ENCODE results near the gene PRDM2.
A peak's percentile ranks its signal among the peaks of the same experiment; 100 is the strongest.

PRDM2 gene

DNA sequence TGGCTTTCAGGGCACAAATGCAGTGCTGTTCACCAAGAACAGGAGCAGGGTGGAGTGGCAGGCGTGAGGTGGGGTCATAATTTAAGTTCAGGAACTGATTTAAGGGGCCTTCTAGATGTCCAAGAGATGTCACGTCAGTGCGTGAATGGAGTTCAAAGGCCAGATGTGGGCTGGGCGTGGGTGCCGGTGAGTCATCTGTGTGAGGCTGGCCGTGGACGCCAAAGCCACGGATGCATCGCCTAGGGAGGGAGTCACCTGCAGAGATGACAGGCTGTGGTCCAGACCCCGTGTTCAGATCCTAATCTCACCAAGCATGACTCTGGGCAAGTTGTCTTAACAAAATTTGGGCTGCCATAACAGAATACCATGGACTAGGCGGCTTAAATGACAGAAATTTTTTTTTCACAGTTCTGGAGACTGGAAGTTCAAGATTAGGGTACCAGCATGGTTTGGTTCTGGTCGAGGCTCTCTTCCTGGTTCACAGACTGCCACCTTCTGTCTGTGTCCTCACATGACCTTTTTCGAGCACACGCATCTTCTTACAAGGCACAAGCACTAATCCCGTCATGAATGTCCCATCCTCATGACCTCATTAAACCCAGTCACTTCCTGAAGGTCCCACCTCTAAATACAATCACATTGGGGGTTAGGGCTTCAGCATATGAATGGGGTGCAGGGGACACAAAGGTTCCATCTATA is 109.6 kb downstream of the PRDM2 start:
- WGBS (ENCODE audit: insufficient coverage), result 88% methylated on average over 12 of the region's 15 CpGs
- peak in 2 of 3 donors; percentile 16 to 30 for DNase-seq

GRCh38 chr1:13812456-13813397 is 112.7 kb downstream of the PRDM2 start:
- H3K9me3 ChIP-seq (ENCODE audit: control extremely low read depth in 1 of 5, control insufficient read depth in 4 of 5, insufficient read depth in 2 of 5, low read depth in 1 of 5, low read length in 4 of 5), result no peaks in the 10 kb centered on the region
- no peak overlapping the region for H3K4me3 ChIP-seq (ENCODE audit: control insufficient read depth in 1 of 7, extremely low read depth in 1 of 7, insufficient read depth in 4 of 7, low read depth in 2 of 7, low read length in 6 of 7)
- H3K4me1 ChIP-seq (ENCODE audit: control extremely low read depth in 1 of 4, control insufficient read depth in 4 of 4, insufficient read depth in 4 of 4, low read length in 3 of 4), result peaks cover 0 to 4% (median 2%) of the 10 kb centered on the region in 4 experiments
- ChIA-PET CTCF (interaction anchor here (1.3 kb wide), 2 partner anchors 16 to 147 kb away, joined by 3 to 6 read pairs; no protein-coding TSS in a partner anchor), POLR2A (no interaction called here)
- H3K27me3 ChIP-seq (replicated peaks in 2 of 5; ENCODE audit: control insufficient read depth in 4 of 5, insufficient read depth in 5 of 5, low read length in 4 of 5), result no peaks in the 10 kb centered on the region
- DNase-seq, result peak in 1 of 3 donors; percentile 7
- H3K27ac ChIP-seq (ENCODE audit: insufficient read depth in 1 of 2, low read depth in 1 of 2, low read length in 2 of 2, poor library complexity in 1 of 2, severe bottlenecking in 2 of 2), result no peak overlapping the region
- peaks cover 0 to 7% (median 0%) of the 10 kb centered on the region in 4 experiments for H3K36me3 ChIP-seq (ENCODE audit: control insufficient read depth in 4 of 4, insufficient read depth in 4 of 4, low read length in 3 of 4)
- WGBS (ENCODE audit: insufficient coverage), result 94% methylated on average over 20 of the region's 20 CpGs

More for the DNA sequence above, 109.6 kb downstream of the PRDM2 start:
- no peaks in the 10 kb centered on the region for H3K27me3 ChIP-seq (replicated peaks in 2 of 5; ENCODE audit: control insufficient read depth in 4 of 5, insufficient read depth in 5 of 5, low read length in 4 of 5)
- H3K27ac ChIP-seq (ENCODE audit: insufficient read depth in 1 of 2, low read depth in 1 of 2, low read length in 2 of 2, poor library complexity in 1 of 2, severe bottlenecking in 2 of 2), result no peak overlapping the region
- peaks cover 0 to 2% (median 0%) of the 10 kb centered on the region in 4 experiments for H3K36me3 ChIP-seq (ENCODE audit: control insufficient read depth in 4 of 4, insufficient read depth in 4 of 4, low read length in 3 of 4)
- CTCF ChIA-PET, result no interaction called here
- no peak overlapping the region for H3K4me3 ChIP-seq (ENCODE audit: control insufficient read depth in 1 of 7, extremely low read depth in 1 of 7, insufficient read depth in 4 of 7, low read depth in 2 of 7, low read length in 6 of 7)
- no peaks in the 10 kb centered on the region for H3K9me3 ChIP-seq (ENCODE audit: control extremely low read depth in 1 of 5, control insufficient read depth in 4 of 5, insufficient read depth in 2 of 5, low read depth in 1 of 5, low read length in 4 of 5)
- peaks cover 0 to 4% (median 2%) of the 10 kb centered on the region in 4 experiments for H3K4me1 ChIP-seq (ENCODE audit: control extremely low read depth in 1 of 4, control insufficient read depth in 4 of 4, insufficient read depth in 4 of 4, low read length in 3 of 4)
- POLR2A ChIA-PET, result no interaction called here

DNA sequence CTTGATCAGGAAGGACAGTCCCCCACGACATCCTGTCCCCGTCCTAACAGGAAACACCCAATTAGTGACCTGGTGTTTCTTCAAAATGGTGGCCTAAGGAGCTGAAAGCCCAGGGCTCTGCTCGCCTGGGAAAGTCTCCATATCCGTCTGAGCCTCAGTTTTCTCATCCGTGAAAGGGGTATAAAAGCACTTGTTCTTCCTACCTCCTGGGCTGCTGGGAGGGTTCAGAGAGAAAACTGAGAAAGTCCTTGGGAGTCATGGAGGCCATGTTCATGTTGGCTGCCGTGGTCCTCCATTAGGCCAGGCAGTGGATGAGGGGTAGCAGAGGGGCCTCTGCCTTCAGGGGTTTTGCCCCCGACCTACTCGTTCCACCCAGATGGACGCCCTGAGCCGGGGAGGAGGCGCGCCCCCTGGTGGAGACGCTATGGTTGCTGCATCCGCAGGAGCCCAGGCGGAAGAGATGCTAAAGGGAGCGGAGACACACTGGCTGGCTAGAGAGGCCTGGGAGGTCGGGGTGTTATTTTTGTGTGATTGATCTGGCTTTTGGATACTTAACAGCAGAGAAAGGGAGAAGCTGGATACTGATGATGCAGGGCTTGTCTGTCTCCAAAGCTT is 113.5 kb downstream of the PRDM2 start:
- Histone ChIP-seq H3K36me3 (ENCODE audit: control insufficient read depth in 4 of 4, insufficient read depth in 4 of 4, low read length in 3 of 4) (peaks cover 0 to 7% (median 0%) of the 10 kb centered on the region in 4 experiments), H3K4me3 (ENCODE audit: control insufficient read depth in 1 of 7, extremely low read depth in 1 of 7, insufficient read depth in 4 of 7, low read depth in 2 of 7, low read length in 6 of 7) (no peak overlapping the region), H3K4me1 (ENCODE audit: control extremely low read depth in 1 of 4, control insufficient read depth in 4 of 4, insufficient read depth in 4 of 4, low read length in 3 of 4) (peaks cover 0 to 4% (median 2%) of the 10 kb centered on the region in 4 experiments), H3K27me3 (replicated peaks in 2 of 5; ENCODE audit: control insufficient read depth in 4 of 5, insufficient read depth in 5 of 5, low read length in 4 of 5) (no peaks in the 10 kb centered on the region), H3K9me3 (ENCODE audit: control extremely low read depth in 1 of 5, control insufficient read depth in 4 of 5, insufficient read depth in 2 of 5, low read depth in 1 of 5, low read length in 4 of 5) (no peaks in the 10 kb centered on the region), H3K27ac (ENCODE audit: insufficient read depth in 1 of 2, low read depth in 1 of 2, low read length in 2 of 2, poor library complexity in 1 of 2, severe bottlenecking in 2 of 2) (no peak overlapping the region)
- WGBS (ENCODE audit: insufficient coverage), result 55% methylated on average over 13 of the region's 17 CpGs
- peak; percentile 18 to 52 (median 49) for DNase-seq
- ChIA-PET POLR2A (interaction anchor here (1.2 kb wide), 1 partner anchor 14 kb away, joined by 3 read pairs; no protein-coding TSS in a partner anchor), CTCF (interaction anchor here (1.3 to 1.4 kb wide), 3 partner anchors 15 to 148 kb away, joined by 3 to 6 read pairs (median 3); no protein-coding TSS in a partner anchor)

DNA sequence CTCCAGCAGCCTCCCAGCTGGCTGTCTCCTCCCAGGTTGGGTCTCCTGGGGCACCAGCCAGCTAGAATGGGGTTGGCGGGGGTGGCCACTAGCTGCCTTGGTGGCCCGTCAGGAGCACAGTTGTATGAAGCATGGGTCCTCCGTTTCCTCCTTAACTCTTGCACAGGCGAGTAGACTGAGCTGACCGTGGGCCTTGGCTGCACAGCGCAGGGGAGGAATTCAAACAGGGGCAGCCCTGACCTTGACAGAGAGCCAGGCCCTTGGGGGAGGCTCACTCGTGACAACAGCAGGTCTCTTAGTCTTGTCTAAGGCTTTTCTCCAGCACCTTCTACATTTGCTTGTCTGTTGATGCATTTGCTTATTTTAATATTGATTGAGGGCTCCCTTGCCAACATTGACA is 114.1 kb downstream of the PRDM2 start:
- no peaks in the 10 kb centered on the region for H3K27me3 ChIP-seq (replicated peaks in 2 of 5; ENCODE audit: control insufficient read depth in 4 of 5, insufficient read depth in 5 of 5, low read length in 4 of 5)
- no peak overlapping the region for H3K4me3 ChIP-seq (ENCODE audit: control insufficient read depth in 1 of 7, extremely low read depth in 1 of 7, insufficient read depth in 4 of 7, low read depth in 2 of 7, low read length in 6 of 7)
- peaks cover 0 to 7% (median 0%) of the 10 kb centered on the region in 4 experiments for H3K36me3 ChIP-seq (ENCODE audit: control insufficient read depth in 4 of 4, insufficient read depth in 4 of 4, low read length in 3 of 4)
- no peak overlapping the region for H3K27ac ChIP-seq (ENCODE audit: insufficient read depth in 1 of 2, low read depth in 1 of 2, low read length in 2 of 2, poor library complexity in 1 of 2, severe bottlenecking in 2 of 2)
- CTCF ChIA-PET, result interaction anchor here (1.4 to 1.8 kb wide), 2 partner anchors 14 to 25 kb away, joined by 3 to 4 read pairs; no protein-coding TSS in a partner anchor
- no peaks in the 10 kb centered on the region for H3K9me3 ChIP-seq (ENCODE audit: control extremely low read depth in 1 of 5, control insufficient read depth in 4 of 5, insufficient read depth in 2 of 5, low read depth in 1 of 5, low read length in 4 of 5)
- DNase-seq, result no peak
- 94% methylated on average over 6 of the region's 7 CpGs for WGBS (ENCODE audit: insufficient coverage)
- peaks cover 0 to 4% (median 2%) of the 10 kb centered on the region in 4 experiments for H3K4me1 ChIP-seq (ENCODE audit: control extremely low read depth in 1 of 4, control insufficient read depth in 4 of 4, insufficient read depth in 4 of 4, low read length in 3 of 4)
- POLR2A ChIA-PET, result interaction anchor here (1.2 kb wide), 1 partner anchor 15 kb away, joined by 3 read pairs; no protein-coding TSS in a partner anchor

DNA sequence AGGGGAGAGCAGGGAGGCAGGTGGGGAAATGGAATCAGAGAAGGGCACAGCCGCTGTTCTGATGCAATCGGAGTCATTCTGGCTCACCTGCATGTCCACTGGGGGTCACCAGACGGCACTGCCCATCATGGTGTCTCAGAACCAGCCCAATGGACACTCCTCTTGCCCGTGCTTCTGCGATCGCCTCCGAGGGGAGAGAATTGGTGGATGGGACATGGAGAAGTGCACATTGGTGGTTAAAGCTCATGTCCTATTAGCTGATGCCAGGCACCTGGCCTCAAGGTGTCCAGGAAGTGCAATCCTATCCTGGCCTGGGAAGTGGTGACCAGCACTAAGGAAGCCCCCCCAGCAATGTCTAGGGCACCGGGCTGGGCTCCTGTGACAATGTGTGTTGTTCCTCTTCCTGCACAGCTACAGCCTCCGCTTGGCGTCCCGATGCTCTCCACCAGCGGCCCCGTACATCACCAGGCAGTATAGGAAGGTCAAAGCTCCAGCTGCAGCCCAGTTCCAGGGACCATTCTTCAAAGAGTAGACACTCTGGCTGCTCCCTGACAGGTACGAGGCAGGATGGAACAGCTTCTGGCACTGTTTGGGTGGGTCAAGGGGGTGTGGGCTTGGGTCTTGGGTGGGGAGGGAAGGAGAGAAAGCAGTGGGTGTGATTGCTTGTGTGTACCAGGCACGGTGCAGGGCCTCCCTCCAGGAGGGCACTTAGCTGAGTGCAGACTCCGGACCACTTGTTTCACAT is 116.2 kb downstream of the PRDM2 start:
- POLR2A ChIA-PET, result no interaction called here
- WGBS (ENCODE audit: insufficient coverage), result 97% methylated on average over 15 of the region's 16 CpGs
- Histone ChIP-seq H3K4me1 (ENCODE audit: control extremely low read depth in 1 of 4, control insufficient read depth in 4 of 4, insufficient read depth in 4 of 4, low read length in 3 of 4) (peaks cover 0 to 4% (median 2%) of the 10 kb centered on the region in 4 experiments), H3K4me3 (ENCODE audit: control insufficient read depth in 1 of 7, extremely low read depth in 1 of 7, insufficient read depth in 4 of 7, low read depth in 2 of 7, low read length in 6 of 7) (no peak overlapping the region), H3K27me3 (replicated peaks in 2 of 5; ENCODE audit: control insufficient read depth in 4 of 5, insufficient read depth in 5 of 5, low read length in 4 of 5) (no peaks in the 10 kb centered on the region), H3K27ac (ENCODE audit: insufficient read depth in 1 of 2, low read depth in 1 of 2, low read length in 2 of 2, poor library complexity in 1 of 2, severe bottlenecking in 2 of 2) (no peak overlapping the region), H3K9me3 (ENCODE audit: control extremely low read depth in 1 of 5, control insufficient read depth in 4 of 5, insufficient read depth in 2 of 5, low read depth in 1 of 5, low read length in 4 of 5) (no peaks in the 10 kb centered on the region), H3K36me3 (ENCODE audit: control insufficient read depth in 4 of 4, insufficient read depth in 4 of 4, low read length in 3 of 4) (peaks cover 0 to 7% (median 0%) of the 10 kb centered on the region in 4 experiments)
- CTCF ChIA-PET, result interaction anchor here (1.4 to 1.8 kb wide), 2 partner anchors 12 to 154 kb away, joined by 4 read pairs; no protein-coding TSS in a partner anchor
- DNase-seq, result no peak

- H3K27ac ChIP-seq (ENCODE audit: insufficient read depth in 1 of 2, low read depth in 1 of 2, low read length in 2 of 2, poor library complexity in 1 of 2, severe bottlenecking in 2 of 2), result no peak overlapping the region
- peaks cover 0 to 10% (median 4%) of the 10 kb centered on the region in 4 experiments for H3K36me3 ChIP-seq (ENCODE audit: control insufficient read depth in 4 of 4, insufficient read depth in 4 of 4, low read length in 3 of 4)
- no peaks in the 10 kb centered on the region for H3K9me3 ChIP-seq (ENCODE audit: control extremely low read depth in 1 of 5, control insufficient read depth in 4 of 5, insufficient read depth in 2 of 5, low read depth in 1 of 5, low read length in 4 of 5)
- 90% methylated on average over 5 of the region's 6 CpGs for WGBS (ENCODE audit: insufficient coverage)
- no peak for DNase-seq
- H3K4me1 ChIP-seq (ENCODE audit: control extremely low read depth in 1 of 4, control insufficient read depth in 4 of 4, insufficient read depth in 4 of 4, low read length in 3 of 4), result peaks cover 0 to 4% (median 2%) of the 10 kb centered on the region in 4 experiments
- ChIA-PET POLR2A (no interaction called here), CTCF (no interaction called here)
- H3K27me3 ChIP-seq (replicated peaks in 2 of 5; ENCODE audit: control insufficient read depth in 4 of 5, insufficient read depth in 5 of 5, low read length in 4 of 5), result no peaks in the 10 kb centered on the region
- no peak overlapping the region for H3K4me3 ChIP-seq (ENCODE audit: control insufficient read depth in 1 of 7, extremely low read depth in 1 of 7, insufficient read depth in 4 of 7, low read depth in 2 of 7, low read length in 6 of 7)
Measured at GRCh38 chr1:13817906-13818305, 117.9 kb downstream of the PRDM2 start.
